Esophagus squamous epithelium (tissue), 4 donors: ENCODE results near the gene ATL2.

ENCODE experiments used
- POLR2A ChIP-seq, 4 donors: fragments of 450-650 bp; IDR thresholded peaks; one replicate each; pipeline ENCODE4 v1.6.1; 2017; ENCODE audit warnings: antibody characterized with exemption in 4 of 4, mild to moderate bottlenecking in 4 of 4, moderate library complexity in 3 of 4
- TF ChIP-seq, protein P1 (sequence below), 6 experiments: fragments of 450-650 bp in 4 of 6; fragments of 200-600 bp in 2 of 6; sonication (generic) in 2 of 6; IDR thresholded peaks; one replicate each; pipeline ENCODE4 v1.5.1; 2016 to 2019; ENCODE audit warnings: antibody characterized with exemption in 6 of 6, mild to moderate bottlenecking in 4 of 6, moderate library complexity in 4 of 6

DNA sequence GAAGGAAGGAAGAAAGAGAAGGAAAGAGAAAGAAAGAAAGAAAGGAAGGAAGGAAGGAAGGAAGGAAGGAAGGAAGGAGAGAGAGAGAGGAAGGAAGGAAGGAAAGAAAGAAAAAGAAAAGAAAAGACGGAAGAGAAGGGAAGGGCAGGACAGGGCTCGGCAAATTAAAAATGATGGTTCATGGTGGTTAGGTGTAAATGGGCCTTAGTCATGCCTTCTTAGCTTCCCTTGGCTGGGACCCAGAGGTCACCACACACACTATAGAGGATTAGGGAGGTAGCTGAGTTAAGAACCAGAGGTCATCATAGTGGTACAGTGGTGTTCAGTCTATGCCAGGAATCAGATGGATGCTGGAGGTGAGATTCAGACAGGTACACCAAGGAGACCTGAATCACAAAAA, 9.3 kb upstream of the ATL2 start:
- TF ChIP-seq POLR2A (IDR thresholded peaks at IDR 0.05) = no peak
- TF ChIP-seq, protein P1, sequence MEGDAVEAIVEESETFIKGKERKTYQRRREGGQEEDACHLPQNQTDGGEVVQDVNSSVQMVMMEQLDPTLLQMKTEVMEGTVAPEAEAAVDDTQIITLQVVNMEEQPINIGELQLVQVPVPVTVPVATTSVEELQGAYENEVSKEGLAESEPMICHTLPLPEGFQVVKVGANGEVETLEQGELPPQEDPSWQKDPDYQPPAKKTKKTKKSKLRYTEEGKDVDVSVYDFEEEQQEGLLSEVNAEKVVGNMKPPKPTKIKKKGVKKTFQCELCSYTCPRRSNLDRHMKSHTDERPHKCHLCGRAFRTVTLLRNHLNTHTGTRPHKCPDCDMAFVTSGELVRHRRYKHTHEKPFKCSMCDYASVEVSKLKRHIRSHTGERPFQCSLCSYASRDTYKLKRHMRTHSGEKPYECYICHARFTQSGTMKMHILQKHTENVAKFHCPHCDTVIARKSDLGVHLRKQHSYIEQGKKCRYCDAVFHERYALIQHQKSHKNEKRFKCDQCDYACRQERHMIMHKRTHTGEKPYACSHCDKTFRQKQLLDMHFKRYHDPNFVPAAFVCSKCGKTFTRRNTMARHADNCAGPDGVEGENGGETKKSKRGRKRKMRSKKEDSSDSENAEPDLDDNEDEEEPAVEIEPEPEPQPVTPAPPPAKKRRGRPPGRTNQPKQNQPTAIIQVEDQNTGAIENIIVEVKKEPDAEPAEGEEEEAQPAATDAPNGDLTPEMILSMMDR (IDR thresholded peaks at IDR 0.05) = no peak
